ACC112 (cell line): Measurements from ENCODE around the gene ANKS3.
"Not testable (repeated sequence)": the region's sequence is repeated elsewhere in the genome, so short reads cannot be mapped to it uniquely, and the experiment has no call there.

ENCODE experiments used
- H2AFZ ChIP-seq: fragments of 200-600 bp; sonication (generic); one replicate; pipeline ENCODE4 v1.6.0; 2017; ENCODE audit warnings: antibody characterized with exemption, low read length; ENCODE audit not compliant: unreplicated experiment
- H3K27ac ChIP-seq: fragments of 200-600 bp; sonication (generic); 2 replicates; pipeline ENCODE4 v1.5.1; 2014; ENCODE audit warnings: low read depth, mild to moderate bottlenecking, antibody characterized with exemption, low read length, moderate library complexity
- H3K27me3 ChIP-seq: fragments of 200-600 bp; sonication (generic); 2 replicates; pipeline ENCODE4 v1.6.1; 2014; ENCODE audit warnings: mild to moderate bottlenecking, antibody characterized with exemption, low read length, moderate library complexity, mixed read lengths; ENCODE audit not compliant: insufficient read depth
- H3K36me3 ChIP-seq: fragments of 200-600 bp; sonication (generic); 2 replicates; pipeline ENCODE4 v1.6.1; 2016; ENCODE audit warnings: mild to moderate bottlenecking, antibody characterized with exemption, low read length, moderate library complexity, mixed read lengths; ENCODE audit not compliant: insufficient read depth
- H3K4me1 ChIP-seq: fragments of 200-600 bp; sonication (generic); one replicate; pipeline ENCODE4 v1.6.1; 2016; ENCODE audit warnings: low read length, mixed read lengths; ENCODE audit not compliant: insufficient read depth, unreplicated experiment, control insufficient read depth
- H3K4me3 ChIP-seq: fragments of 200-600 bp; sonication (generic); 2 replicates; pipeline ENCODE4 v1.5.1; 2014; ENCODE audit warnings: mild to moderate bottlenecking, low read depth, low read length
- H3K79me2 ChIP-seq: fragments of 200-600 bp; sonication (generic); one replicate; pipeline ENCODE4 v1.6.0; 2016; ENCODE audit warnings: low read length; ENCODE audit not compliant: control insufficient read depth, unreplicated experiment, insufficient read depth

The ANKS3 gene

GRCh38 chr16:4654011-4654963 lies 79.8 kb downstream of the ANKS3 start:
- Histone ChIP-seq H3K79me2 (peaks cover under 1% of the 10 kb centered on the region), H3K36me3 (0 out of 2 replicates have a peak, but pooled peaks cover 4% of the 10 kb centered on the region), H3K4me1 (no peaks in the 10 kb centered on the region), H3K27ac (no peak overlapping the region), H3K4me3 (no peak overlapping the region), H2AFZ (no peak overlapping the region), H3K27me3 (no peaks in the 10 kb centered on the region)

DNA sequence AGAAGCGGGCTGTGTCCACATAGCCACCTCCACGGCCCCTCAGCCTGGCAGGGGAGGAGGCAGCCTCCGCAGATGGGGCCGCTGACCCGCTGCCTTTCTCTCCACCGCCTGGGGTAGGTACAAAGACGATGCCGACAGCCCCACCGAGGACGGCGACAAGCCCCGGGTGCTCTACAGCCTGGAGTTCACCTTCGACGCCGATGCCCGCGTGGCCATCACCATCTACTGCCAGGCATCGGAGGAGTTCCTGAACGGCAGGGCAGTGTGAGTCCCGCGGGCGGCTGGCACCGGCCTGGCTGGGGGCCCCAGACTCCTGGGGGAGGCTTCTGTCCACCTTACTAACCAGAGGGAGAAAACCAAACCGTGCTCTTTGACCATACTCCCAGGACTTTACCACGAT lies 81.5 kb downstream of the ANKS3 start:
- H3K36me3 ChIP-seq = peaks cover 3% of the 10 kb centered on the region; the same call in 1 of the 2 replicates
- H3K27ac ChIP-seq = no peak overlapping the region
- no peaks in the 10 kb centered on the region for H3K27me3 ChIP-seq
- H3K79me2 ChIP-seq = peaks cover 11% of the 10 kb centered on the region
- H3K4me3 ChIP-seq = no peak overlapping the region
- no peaks in the 10 kb centered on the region for H3K4me1 ChIP-seq
- H2AFZ ChIP-seq = no peak overlapping the region

GRCh38 chr16:4651827-4652226 lies 82.2 kb downstream of the ANKS3 start:
- Histone ChIP-seq H3K4me3 (no peak overlapping the region), H3K27ac (no peak overlapping the region), H3K79me2 (peaks cover 18% of the 10 kb centered on the region), H3K36me3 (peaks cover 6% of the 10 kb centered on the region; the same call in 1 of the 2 replicates), H2AFZ (no peak overlapping the region), H3K4me1 (no peaks in the 10 kb centered on the region), H3K27me3 (no peaks in the 10 kb centered on the region)

GRCh38 chr16:4650443-4651074 lies 83.5 kb downstream of the ANKS3 start:
- H3K27ac ChIP-seq, H3K36me3 ChIP-seq, H3K4me3 ChIP-seq, H3K27me3 ChIP-seq, H2AFZ ChIP-seq, H3K4me1 ChIP-seq: not testable (repeated sequence)
- H3K79me2 ChIP-seq = peaks cover 25% of the 10 kb centered on the region

DNA sequence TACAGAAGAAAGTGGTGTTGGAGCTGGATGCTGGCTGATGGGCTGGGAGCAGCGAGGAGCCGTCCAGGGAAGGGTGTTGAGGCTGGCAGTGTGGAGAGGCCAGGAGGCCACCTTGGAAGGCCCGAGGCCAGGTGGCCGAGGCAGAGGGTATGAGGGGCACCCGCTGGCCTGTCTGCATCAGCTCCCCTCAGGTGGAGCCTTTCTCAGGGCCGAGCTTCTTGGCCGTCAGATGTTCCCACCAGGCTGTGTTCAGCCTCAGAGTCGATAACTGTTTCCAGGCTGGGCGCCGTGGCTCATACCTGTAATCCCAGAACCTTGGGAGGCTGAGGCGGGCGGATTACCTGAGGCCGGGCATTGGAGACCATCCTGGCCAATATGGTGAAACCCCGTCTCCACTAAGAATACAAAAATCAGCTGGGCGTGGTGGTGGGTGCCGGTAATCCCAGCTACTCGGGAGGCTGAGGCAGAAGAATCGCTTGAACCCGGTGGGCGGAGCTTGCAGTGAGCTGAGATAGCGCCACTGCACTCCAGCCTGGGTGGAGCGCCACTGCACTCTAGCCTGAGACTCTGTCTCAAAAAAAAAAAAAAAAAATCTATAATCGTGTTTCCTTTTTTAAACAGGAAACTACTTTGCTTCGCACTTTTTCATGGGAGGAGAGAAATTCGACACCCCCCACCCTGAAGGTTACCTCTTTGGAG lies 84.2 kb downstream of the ANKS3 start:
- Histone ChIP-seq H3K27ac (no peak overlapping the region), H3K27me3 (no peaks in the 10 kb centered on the region), H3K4me1 (no peaks in the 10 kb centered on the region), H3K4me3 (no peak overlapping the region), H2AFZ (no peak overlapping the region), H3K79me2 (peaks cover 30% of the 10 kb centered on the region), H3K36me3 (peaks cover 8% of the 10 kb centered on the region; the same call in 1 of the 2 replicates)

DNA sequence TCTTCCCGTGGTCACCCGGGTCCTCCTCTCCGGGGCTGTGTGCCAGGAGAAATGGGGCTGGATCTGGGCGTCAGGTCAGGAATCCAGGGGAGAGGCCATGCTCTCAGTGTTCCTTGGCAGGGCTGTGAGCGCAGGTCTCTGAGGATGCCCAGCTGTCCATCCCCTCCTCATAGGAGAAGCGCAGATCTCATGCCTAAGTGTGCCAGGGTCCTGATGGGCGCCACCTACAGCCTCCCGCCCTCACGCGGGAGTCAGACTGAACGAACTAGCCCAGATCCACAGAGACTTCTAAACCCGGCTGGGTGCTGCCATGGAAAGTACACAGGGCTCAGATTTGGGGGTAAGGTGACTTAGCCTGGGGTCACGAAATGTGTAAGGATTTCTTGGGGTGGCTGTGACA lies 85.2 kb downstream of the ANKS3 start:
- no peak overlapping the region for H3K4me3 ChIP-seq
- H3K27me3 ChIP-seq = no peaks in the 10 kb centered on the region
- H3K36me3 ChIP-seq = peaks cover 8% of the 10 kb centered on the region; the same call in 1 of the 2 replicates
- H3K27ac ChIP-seq = no peak overlapping the region
- no peak overlapping the region for H2AFZ ChIP-seq
- peaks cover 33% of the 10 kb centered on the region for H3K79me2 ChIP-seq
- H3K4me1 ChIP-seq = no peaks in the 10 kb centered on the region

DNA sequence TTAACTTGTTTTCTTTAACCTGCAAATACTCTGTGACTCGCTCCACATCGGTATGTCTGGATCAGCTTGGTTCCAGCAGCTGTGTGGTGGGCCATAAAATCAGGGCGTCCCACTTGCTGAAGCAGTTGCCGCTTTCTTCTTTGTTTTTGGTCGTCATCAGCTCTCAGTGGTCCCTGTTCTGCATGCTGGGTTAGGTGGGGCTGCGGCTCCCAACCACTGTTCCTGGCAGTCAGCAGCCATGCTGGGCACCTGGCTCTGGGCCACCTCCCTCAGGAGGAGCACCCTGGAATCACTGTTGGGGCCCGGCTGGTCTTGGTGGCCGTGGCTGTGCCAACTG lies 86.5 kb downstream of the ANKS3 start:
- H3K4me1 ChIP-seq = no peaks in the 10 kb centered on the region
- H2AFZ ChIP-seq = no peak overlapping the region
- no peaks in the 10 kb centered on the region for H3K27me3 ChIP-seq
- no peak overlapping the region for H3K27ac ChIP-seq
- no peak overlapping the region for H3K4me3 ChIP-seq
- H3K79me2 ChIP-seq = peaks cover 37% of the 10 kb centered on the region
- H3K36me3 ChIP-seq = peaks cover 8% of the 10 kb centered on the region; the same call in 1 of the 2 replicates

- Histone ChIP-seq H3K79me2 (peaks cover 39% of the 10 kb centered on the region), H2AFZ (no peak overlapping the region), H3K4me1 (no peaks in the 10 kb centered on the region), H3K27me3 (no peaks in the 10 kb centered on the region), H3K36me3 (peaks cover 8% of the 10 kb centered on the region; the same call in 1 of the 2 replicates), H3K27ac (no peak overlapping the region), H3K4me3 (no peak overlapping the region)
Measured at GRCh38 chr16:4646773-4647643, 87.1 kb downstream of the ANKS3 start.
